Measurements from ENCODE around the gene FAM241B.

The FAM241B gene, protein sequence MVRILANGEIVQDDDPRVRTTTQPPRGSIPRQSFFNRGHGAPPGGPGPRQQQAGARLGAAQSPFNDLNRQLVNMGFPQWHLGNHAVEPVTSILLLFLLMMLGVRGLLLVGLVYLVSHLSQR

DNA sequence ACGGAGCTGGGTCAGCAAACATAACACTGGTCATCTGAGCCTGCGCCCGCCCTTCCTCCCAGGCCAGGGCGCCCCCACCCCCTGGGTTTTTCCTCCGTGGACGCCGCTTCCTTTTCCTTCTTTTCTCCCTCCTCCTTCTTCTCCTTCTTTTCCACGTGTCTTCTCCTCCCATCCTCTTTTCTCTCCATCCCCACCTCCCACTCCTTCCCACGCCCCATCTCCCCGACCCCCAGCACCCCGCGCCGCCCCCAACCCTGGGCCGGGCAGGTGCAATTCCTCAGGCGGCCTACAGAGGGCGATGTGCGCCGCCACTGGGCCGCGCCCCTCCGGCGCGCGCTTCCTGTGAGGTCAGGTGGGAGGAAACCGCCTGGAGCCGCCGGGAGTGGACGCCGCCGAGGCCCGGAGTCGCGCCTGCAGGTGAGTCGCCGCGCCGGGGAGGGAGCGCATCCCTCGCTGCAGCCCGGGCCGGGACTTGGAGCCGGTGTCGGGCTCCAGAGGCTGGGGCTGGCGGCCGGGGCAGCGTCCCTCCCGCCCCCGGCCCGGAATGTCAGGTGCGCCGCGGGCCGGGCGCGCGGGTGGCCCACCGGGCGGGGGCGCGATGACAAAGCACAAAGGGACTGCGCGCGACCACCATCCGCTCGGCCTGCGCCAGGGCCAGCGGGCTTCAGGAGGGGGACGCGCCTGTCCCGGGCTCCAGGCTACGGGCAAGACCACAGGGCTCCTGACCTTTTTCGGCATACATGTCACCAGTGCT is at the start of gene FAM241B:
FAM241B (plus strand) TSS at position 351 of the 754 bp plus-strand sequence. CDS start 1,497 bp downstream, outside the sequence.
- peak; percentile 12 for DNase-seq

DNA sequence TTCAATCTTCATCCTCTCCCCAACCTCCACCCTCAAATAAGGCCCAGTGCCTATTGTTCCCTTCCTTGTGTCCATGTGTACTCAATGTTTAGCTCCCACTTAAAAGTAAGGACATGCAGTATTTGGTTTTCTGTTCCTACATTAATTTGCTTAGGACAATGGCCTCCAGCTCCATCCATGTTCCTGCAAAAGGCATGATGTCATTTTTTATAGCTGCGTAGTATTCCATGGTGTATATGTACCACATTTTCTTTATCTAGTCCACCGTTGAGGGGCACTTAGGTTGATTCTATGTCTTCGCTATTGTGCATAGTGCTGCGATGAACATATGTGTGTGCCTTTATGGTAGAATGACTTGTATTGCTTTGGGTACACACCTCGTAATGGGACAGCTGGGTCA is 49.6 kb upstream of the FAM241B start:
- DNase-seq = no peak

DNA sequence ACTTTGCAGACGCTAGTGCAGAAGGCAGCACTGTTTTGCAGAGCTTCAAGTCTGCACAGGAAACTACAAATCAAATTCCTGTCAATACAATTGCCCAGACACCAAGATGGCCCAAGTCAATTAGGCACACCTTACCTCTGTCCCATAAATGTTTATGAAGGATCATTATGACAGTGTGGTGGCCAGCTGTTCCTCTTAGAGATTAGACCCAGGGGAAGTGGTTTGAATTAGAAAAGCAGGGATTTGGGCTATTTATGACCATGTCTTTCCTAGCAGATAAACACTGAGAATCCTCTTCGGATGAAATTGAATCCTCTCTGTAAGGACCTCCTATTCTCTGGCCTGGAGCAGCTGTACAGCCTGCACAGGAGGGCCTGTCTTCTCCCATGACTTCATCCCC is 46.9 kb upstream of the FAM241B start:
- DNase-seq = no peak

DNA sequence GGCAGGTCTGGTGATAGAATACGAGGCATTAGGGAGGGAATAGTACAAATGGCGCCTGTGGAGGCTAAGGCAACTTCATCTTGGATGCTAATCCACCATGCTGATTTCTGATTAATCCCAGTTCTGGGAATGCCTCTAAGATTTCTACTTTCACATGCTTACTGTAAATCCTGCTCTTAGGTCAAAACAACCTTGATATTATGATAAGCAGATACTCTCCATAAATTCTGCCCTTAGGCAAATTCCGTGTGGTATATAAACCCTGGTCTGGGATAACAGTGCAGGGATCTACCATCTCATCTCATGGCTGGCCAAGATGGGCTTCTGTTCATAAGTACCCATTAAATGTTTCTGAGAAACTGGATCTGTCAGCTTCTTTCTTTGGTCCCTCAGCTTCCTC is 45.4 kb upstream of the FAM241B start:
- DNase-seq = no peak

DNA sequence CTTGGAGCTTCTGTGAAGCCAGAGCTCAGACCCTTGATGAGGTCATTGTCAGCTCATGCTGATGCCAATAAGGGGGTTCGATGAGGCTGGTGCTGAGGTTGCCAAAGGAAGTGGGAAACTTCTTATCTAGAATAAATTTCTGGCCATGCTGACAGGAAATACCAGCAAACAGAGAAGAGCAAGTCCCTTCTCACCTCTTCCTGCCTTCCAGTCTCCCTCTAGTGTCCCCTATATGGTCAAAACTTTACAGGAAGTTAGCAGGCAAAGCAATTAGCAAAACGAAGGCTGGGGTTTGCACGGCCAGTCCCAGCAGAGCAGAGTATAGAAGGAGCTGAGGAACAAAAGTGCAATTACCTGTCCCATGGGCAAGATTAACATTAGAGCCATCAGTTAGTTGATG is 41.7 kb upstream of the FAM241B start:
- DNase-seq = no peak

DNA sequence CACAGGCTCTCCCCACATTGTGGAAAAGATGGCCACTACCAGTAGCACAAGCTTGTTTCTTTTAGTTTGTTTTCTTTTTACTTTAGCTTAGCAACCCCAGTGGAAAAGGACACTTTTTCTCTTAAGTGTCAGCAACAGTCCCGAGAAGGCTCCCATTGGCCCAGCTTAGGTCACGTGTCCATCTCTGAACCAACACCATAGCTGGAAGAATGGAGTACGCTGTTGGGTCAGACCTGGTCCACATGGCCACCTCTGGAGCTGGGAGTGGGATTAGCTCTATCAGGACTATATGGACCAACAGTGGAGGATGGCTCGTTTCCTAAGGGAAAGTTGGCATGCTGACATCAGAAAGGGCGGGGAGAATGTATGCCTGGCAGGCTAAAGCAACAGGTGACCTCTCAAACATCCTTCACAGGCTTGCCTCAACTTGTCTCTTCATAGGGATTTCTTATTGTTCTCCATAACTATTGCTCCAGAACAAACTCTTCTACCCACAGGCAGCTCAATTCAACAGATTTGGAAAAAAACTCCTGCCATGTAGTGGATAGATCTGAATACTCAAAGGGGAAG is 29.2 kb upstream of the FAM241B start:
- DNase-seq = no peak

DNA sequence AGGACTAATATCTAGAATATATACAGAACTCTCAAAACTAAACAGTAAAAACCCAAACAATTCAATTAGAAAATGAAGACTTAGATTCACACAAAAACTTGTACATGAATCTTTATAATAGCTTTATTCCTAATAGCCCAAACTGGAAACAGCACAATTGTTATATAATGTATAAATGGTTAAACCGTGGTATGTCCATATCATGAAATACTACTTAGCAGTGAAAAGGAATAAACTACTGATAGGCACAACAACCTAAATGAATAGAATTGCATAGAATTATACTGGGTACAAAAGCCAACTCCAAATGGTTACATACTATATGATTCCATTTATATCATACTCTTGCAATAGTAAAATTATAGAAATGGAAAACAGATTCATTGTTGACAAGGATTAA is 21.0 kb upstream of the FAM241B start:
- no peak for DNase-seq

DNA sequence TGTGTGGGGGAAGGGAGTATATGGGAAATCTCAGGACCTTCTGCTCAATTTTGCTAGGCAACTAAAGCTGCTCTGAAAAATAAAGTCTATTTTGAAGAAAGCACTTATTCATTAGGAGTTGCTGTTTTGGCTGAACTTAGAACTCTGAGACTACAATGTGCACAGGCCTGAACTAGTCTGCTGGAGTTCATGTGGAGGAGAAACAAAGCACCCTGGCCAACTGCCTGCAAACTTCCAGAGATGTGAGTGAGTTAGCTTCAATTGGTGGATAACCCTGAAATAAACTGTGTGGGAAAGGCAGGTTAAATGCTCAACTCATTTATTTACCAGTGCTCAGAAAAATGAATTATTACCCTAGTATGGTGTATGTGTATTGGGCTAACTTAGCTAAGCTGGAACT is 17.3 kb upstream of the FAM241B start:
- no peak for DNase-seq

DNA sequence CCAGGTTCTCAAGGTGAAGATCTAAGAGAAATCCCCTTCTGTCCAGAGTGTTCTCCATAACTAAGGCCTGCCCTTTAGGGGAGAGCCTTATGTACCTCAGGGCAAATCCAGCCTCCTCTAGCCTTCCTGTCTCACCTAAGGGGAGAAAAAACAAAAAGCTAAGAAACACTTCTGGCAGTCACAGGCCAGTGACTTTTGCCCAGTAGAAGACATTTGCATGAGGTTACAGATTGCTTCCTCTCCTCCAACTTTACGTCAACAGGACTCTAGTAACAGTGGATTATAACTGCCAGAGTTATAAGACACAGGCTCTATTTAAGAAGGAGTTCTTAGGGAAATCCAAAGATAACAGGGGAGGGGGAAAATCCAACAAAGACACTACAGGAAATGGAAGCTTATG is 15.9 kb upstream of the FAM241B start:
- DNase-seq = no peak

DNA sequence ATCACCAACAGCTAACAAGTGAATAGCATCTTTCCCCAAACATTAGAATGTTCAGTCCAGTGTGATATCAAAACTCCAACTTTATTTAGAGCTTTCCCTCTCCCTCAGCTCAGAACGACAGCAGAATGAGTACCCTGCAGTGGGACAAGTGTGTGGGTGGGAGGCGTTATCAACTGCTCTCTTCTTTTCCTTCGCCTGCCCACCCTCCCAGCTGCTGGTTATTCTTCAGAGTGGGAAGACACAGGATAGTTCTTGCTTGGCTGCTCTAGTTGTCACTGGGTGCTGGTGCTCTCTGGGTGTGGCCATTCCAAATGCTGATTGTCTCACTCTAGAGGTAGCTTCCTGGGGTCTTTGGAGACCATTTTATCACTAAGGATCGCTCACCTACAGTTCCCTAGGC is 13.7 kb upstream of the FAM241B start:
- DNase-seq = no peak

DNA sequence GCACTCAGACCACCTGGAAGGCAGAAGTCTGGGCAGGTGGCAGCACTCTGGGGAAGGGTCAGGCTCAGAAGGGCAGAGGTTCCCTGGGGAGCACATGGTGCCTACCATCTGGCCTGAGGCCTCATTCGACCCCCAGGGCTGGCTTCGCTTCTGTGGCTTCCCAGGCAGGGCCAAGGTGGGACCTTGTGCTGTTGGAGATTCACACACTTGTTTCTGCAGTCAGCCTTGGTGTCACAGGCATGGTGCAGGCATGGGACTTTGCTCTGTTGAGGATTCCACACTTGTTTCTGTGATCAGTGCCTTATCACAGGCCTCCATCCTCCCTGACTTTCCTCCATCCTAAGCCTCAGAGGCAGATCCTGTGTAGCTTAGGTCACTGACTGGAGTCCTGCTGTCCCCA is 11.3 kb upstream of the FAM241B start:
- DNase-seq = no peak

DNA sequence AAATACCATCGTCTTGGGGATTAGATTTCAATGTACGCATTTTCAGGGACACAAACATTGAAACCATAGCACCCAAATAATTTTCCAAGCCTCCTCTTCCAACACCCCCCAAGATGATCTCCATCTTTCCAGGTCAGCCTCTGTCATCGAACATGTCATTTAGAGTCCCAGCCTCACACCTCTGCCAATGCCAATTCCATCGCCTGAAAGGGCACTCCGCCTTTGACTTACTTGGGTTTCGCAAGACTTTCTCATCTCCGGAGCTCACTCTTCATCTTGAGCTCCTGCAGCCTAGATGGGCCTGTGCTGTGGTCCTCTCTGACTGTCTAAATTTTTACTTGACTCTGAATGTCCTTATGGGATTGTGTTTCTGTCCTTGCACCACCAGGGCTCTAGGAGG is 10.4 kb upstream of the FAM241B start:
- DNase-seq = no peak

DNA sequence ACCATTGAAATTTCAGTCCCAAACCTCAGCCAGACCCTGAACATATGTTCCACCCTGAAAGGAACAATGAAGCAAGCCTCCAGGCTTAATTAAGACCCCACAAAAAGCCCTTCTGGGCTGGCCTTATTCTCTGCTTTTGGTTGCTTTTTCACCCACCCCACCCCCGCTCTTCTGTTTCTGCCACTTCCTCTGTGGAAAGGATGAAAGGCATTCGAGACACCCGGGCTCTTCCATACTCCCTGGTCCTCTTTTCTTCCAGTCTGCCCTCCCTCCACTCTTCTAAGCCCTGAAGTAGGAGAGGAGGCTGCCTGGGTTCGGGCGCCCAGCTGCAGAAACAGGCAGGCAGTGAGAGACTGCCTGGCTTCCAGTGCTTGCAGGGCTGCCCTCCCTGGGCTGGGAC is 9.4 kb upstream of the FAM241B start:
- no peak for DNase-seq

DNA sequence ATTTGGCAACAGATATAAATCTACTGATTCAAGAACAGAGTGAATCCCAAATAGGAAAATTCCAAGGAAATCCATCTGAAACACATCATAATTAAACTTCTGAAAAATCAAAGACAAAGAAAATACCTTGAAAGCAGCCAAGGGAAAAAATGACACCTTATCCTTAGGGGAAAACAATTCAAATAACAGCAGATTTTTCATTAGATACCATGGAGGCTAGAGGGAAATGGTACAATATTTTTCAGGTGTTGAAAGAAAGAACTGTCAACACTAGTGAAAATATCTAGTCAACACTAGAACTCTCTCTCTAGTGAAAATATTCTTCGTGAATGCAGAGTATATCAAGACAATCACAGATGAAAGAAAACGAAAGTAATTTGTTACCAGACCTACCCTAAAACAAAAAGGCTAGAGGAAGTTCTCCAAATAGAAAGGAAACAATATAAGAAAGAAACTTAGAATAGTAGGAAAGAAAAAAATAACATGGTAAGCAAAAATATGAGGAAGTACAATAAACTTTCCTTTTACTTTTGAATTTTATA is 5.7 kb upstream of the FAM241B start:
- no peak for DNase-seq

DNA sequence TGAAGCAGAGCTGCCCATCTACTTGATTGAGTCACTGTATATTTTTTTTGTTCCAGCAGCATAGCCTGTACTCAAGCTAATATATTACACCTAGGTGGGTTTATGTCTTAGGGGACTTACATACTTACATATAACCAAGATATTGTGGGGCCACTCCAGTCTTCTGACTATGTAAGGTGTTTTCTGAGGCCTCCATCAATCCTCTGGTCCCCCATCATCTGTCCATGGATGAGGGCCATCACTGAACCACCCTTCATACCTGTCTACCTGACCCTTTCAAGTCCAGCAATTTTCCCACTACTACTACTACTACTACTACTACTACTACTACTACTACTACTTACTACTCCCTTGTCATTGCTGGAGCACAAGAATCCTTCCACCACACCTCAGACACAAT is 3.2 kb upstream of the FAM241B start:
- no peak for DNase-seq

DNA sequence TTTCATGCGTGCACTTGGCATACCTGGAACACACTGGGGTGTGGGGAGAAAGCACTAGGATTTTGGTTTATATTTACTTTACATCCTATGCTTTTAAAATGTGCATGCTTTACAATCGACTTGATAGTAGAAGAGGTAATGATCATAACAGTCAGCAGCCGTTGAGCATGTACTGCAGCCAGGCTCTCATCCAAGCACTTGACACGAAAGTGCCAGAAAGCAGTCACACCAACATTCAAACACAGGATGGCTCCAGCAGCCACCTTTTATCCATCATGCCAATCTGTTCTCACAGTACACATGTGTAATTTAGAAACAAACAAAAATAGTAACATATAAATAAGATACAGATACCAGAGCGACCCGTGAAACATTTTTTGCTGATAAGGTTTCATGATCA is 1.2 kb upstream of the FAM241B start:
- peak; percentile 8 for DNase-seq

DNA sequence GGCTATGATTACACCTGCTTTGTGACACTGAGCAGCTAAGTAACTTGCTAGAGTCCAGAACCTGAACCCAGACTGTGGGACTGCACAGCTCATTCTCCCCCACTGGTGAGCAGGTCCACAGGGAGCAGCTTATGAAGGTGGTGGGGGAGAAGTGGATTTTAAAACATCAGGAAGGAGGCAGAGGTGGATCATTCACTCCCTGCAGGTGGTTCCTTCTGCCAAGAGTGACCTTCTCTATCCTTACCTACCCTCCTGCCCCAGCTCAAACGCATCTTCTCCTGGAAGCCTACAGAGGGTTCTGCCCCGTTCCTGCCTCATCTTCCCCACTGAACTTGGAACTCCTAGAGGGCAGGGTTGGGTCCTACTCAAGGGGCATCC is 539 bp upstream of the FAM241B start:
- DNase-seq = no peak

DNA sequence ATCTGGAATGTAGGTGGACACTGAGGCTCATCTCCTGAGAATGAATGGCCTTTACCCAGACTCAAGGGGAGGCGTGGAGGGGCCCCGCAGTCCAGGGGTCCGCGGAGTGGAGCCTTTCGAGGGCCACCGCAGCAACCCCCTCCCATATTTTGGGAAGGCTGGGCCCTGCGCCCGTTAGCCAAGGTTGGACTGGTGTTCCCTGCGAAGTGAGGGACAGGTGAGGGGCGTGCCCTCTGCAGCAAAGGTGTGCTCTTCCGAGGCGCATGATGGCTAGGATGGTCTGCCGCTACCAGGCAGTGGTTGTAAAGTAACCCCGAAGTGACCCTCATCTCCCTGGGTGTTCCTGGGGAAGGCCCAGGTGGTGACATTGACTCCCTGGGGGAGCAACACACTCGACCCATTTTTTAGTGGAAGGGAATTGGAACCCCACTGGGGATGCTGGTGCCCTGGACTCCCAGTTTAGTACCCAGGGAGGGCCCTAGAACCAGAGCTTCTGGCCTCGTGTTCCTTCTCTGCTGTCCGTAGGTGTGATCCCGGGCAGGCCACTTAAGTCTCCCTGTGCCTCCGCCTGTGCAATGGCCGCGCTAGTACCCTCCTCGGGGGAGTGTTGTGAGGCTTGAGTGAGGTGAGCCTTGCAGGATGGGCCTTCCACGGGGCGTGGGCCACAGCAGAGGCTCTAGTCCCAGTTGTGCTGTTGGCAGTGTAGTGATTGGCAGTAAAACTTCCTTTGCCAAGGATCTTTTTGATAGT is 779 bp downstream of the FAM241B start:
- DNase-seq = no peak

DNA sequence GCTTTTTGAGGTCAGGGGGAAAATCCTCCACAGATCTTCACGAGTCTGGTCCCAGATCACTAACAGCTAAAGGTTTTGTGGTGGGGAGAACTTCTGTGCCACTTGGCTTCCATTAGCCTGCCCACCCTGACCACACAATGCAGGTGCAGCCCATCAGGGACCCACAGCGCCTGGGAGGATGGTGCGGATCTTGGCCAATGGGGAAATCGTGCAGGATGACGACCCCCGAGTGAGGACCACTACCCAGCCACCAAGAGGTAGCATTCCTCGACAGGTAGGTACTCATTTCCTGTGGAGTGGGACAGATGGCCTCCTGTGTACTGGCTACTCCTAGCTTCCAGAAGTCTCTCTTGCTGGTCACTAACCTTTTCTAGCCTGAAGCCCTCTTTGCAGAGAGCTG is 1.5 kb downstream of the FAM241B start:
- no peak for DNase-seq

DNA sequence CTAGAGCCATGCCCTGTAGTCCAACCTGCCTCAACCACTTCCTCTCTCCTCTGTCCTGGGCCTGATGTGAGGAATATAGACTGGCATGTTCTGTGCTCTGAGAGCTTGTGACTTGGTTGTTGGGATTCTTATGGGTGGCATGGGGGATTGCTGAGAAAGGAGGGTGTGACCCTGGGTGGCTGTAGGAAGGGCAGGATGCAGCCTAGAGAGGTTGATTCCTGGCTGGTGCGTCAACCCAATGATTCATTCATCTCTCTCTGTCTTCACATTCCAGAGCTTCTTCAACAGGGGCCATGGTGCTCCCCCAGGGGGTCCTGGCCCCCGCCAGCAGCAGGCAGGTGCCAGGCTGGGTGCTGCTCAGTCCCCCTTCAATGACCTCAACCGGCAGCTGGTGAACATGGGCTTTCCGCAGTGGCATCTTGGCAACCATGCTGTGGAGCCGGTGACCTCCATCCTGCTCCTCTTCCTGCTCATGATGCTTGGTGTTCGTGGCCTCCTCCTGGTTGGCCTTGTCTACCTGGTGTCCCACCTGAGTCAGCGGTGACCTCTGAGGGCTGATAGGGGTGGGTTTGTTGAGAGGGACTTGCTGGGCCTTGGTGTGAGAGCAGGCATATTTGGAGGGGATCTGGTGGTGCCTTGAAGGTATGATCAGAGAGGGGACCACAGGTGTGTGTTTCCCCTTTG is 2.6 kb downstream of the FAM241B start:
- no peak for DNase-seq

DNA sequence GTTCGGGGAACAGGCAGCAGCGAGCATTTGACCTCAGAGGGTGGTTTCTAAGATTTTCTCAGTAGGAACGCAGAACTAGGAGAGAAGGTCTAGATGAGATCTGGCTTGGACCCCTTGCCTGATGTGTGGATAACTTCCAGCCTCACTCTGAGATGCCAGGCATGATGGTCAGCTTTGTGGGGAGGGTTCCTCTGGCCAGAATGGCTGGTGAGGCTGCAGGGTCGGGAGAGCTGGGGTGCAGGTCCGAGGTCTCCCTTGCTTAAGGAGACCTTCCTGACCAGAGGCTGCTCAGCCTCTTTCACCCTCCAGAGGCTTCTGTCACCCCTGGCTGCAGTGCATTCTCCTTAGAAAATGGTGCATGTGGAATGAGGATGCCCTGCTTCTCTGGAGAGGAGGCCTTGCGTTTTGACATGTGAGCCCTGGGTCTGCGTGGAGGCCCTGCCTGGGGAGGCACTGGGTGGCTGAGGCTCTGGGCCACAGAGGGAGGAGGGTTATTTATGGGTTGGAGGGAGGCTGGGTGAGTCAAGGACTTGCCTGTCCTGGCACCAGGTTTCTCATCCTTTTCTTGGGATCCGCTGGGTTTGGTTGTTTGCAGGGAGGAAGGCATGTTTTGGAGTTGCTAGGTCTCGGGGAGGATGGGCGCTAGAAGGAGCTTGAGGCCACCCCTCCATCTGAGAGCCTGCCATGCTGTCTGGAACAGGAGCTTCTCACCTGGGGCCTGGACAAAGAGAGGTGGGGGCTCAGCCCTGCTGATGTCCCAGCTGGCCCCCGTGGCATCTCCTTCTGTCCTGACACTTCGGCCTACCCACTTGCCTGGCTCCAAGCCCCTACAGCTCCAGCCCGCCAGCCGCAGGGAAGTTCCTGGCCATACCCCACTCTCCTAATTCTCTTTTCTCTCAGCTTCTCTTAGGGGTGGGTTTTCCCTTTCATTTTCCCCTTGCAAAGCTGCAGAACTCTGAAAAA is 3.9 kb downstream of the FAM241B start:
- no peak for DNase-seq
